ENCODE results near the gene MEIS2. TPM values are rescaled to one million over a fixed set of nuclear protein-coding genes. Genes with fewer than 3 reads are reported as not detected.
"Not testable (repeated sequence)": the region's sequence is repeated elsewhere in the genome, so short reads cannot be mapped to it uniquely, and the experiment has no call there.

The MEIS2 gene
- total RNA-seq, 1 donor from 2014 or later, result 20.7 TPM

DNA sequence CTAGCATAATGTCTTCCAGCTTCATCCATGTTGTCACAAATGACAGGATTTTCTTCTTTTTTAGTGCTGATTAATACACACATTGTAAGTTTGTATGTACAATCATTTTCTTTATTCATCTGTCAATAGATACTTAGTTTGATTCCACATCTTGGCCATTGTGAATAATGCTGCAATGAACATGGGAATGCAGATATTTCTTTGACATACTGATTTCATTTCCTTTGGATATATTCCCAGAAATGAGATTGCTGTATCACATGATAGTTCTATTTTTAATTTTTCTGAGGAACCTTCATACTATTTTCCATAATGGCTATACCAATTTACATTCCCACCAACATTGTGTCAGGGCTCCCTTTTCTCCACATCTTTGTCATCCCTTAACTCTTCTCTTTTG is 117.9 kb downstream of the MEIS2 start:
- H3K27ac ChIP-seq, result no peak overlapping the region

DNA sequence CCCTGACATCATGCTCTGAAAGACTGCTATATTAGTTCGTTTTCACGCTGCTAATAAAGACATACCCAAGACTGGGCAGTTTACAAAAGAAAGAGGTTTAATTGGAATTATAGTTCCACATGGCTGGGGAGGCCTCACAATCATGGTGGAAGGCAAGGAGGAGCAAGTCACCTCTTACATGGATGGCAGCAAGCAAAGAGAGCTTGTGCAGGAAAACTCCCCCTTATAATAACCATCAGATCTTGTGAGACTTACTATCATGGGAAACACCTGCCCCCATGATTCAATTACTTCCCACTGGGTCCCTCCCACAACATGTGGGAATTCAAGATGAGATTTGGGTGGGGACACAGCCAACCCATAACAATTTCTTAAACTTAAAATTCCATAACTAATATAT is 120.1 kb downstream of the MEIS2 start:
- ATAC-seq; intact Hi-C loops (cut with DNase I); H3K4me1 ChIP-seq; H3K4me3 ChIP-seq; H3K27ac ChIP-seq; H3K9me3 ChIP-seq; H3K27me3 ChIP-seq (ENCODE audit: low read depth); H3K36me3 ChIP-seq; DNase-seq: not testable (repeated sequence)

More for the DNA sequence above, 117.9 kb downstream of the MEIS2 start:
- DNase-seq (no peak), ATAC-seq (no peak)
- intact Hi-C loops (cut with DNase I), result no loop called here
- H3K36me3 ChIP-seq, result no peaks in the 10 kb centered on the region
- no peaks in the 10 kb centered on the region for H3K4me1 ChIP-seq
- no peak for TF ChIP-seq CTCF (IDR thresholded peaks at IDR 0.05)
- no peaks in the 10 kb centered on the region for H3K27me3 ChIP-seq (ENCODE audit: low read depth)
- peaks cover 9% of the 10 kb centered on the region for H3K9me3 ChIP-seq
- H3K4me3 ChIP-seq, result no peak overlapping the region

- intact Hi-C loops (cut with DNase I), result no loop called here
- TF ChIP-seq CTCF (IDR thresholded peaks at IDR 0.05), result no peak
- no peak for ATAC-seq
Measured at GRCh38 chr15:36978625-36979024, 121.7 kb downstream of the MEIS2 start.

GRCh38 chr15:36978126-36978525 is 122.2 kb downstream of the MEIS2 start:
- Histone ChIP-seq H3K36me3 (no peaks in the 10 kb centered on the region), H3K27me3 (ENCODE audit: low read depth) (no peaks in the 10 kb centered on the region), H3K4me1 (no peaks in the 10 kb centered on the region), H3K27ac (no peak overlapping the region), H3K9me3 (no peaks in the 10 kb centered on the region), H3K4me3 (no peak overlapping the region)
- TF ChIP-seq CTCF (IDR thresholded peaks at IDR 0.05), result no peak
- intact Hi-C loops (cut with DNase I), result no loop called here
- ATAC-seq, result no peak
- no peak for DNase-seq

More at GRCh38 chr15:36978625-36979024, 121.7 kb downstream of the MEIS2 start:
- H3K27ac ChIP-seq, result no peak overlapping the region
- no peak overlapping the region for H3K4me3 ChIP-seq
- H3K4me1 ChIP-seq, result no peaks in the 10 kb centered on the region
- peaks cover under 1% of the 10 kb centered on the region for H3K9me3 ChIP-seq
- no peak for DNase-seq
- H3K36me3 ChIP-seq, result no peaks in the 10 kb centered on the region
- H3K27me3 ChIP-seq (ENCODE audit: low read depth), result no peaks in the 10 kb centered on the region

- H3K4me3 ChIP-seq, result no peak overlapping the region
- no peaks in the 10 kb centered on the region for H3K4me1 ChIP-seq
- H3K27me3 ChIP-seq (ENCODE audit: low read depth), result no peaks in the 10 kb centered on the region
- no peak for TF ChIP-seq CTCF (IDR thresholded peaks at IDR 0.05)
- no peak for ATAC-seq
- H3K36me3 ChIP-seq, result no peaks in the 10 kb centered on the region
- intact Hi-C loops (cut with DNase I), result no loop called here
- no peak for DNase-seq
- no peaks in the 10 kb centered on the region for H3K9me3 ChIP-seq
- no peak overlapping the region for H3K27ac ChIP-seq
Measured at GRCh38 chr15:36977659-36978058, 122.7 kb downstream of the MEIS2 start.

- DNase-seq (no peak), ATAC-seq (no peak)
- H3K27me3 ChIP-seq (ENCODE audit: low read depth), result no peaks in the 10 kb centered on the region
- no peaks in the 10 kb centered on the region for H3K9me3 ChIP-seq
- H3K4me3 ChIP-seq, result no peak overlapping the region
- H3K36me3 ChIP-seq, result no peaks in the 10 kb centered on the region
- no peaks in the 10 kb centered on the region for H3K4me1 ChIP-seq
- intact Hi-C loops (cut with DNase I), result no loop called here
- no peak for TF ChIP-seq CTCF (IDR thresholded peaks at IDR 0.05)
- H3K27ac ChIP-seq, result no peak overlapping the region
Measured at GRCh38 chr15:36972704-36973103, 127.6 kb downstream of the MEIS2 start.
